Loucy (cell line): ENCODE data around the gene ZNF639.

Source experiments
- H2AFZ ChIP-seq: fragments of 200-600 bp; sonication (generic); 2 replicates; pipeline ENCODE4 v1.6.0; 2016; ENCODE audit warnings: antibody characterized with exemption, mild to moderate bottlenecking, low read length, moderate library complexity
- H3F3A ChIP-seq: fragments of 200-600 bp; 2 replicates; pipeline ENCODE4 v1.6.0; 2016; ENCODE audit warnings: antibody characterized with exemption, low read depth, mild to moderate bottlenecking
- H3K27me3 ChIP-seq: fragments of 200-600 bp; sonication (generic); 2 replicates; pipeline ENCODE4 v1.6.1; 2014; ENCODE audit warnings: low read length, mild to moderate bottlenecking; ENCODE audit not compliant: insufficient read depth, poor library complexity, severe bottlenecking
- H3K36me3 ChIP-seq: fragments of 200-600 bp; sonication (generic); 2 replicates; pipeline ENCODE4 v1.6.1; 2016; ENCODE audit warnings: low read length; ENCODE audit not compliant: insufficient read depth
- H3K4me1 ChIP-seq: fragments of 200-600 bp; sonication (generic); 2 replicates; pipeline ENCODE4 v1.5.1; 2014; ENCODE audit warnings: low read length, mild to moderate bottlenecking; ENCODE audit not compliant: insufficient read depth, poor library complexity, severe bottlenecking
- H3K4me2 ChIP-seq: fragments of 200-600 bp; sonication (generic); 2 replicates; pipeline ENCODE4 v1.6.0; 2014; ENCODE audit warnings: antibody characterized with exemption, low read length, low read depth, mild to moderate bottlenecking; ENCODE audit not compliant: poor library complexity, severe bottlenecking
- H3K4me3 ChIP-seq: fragments of 200-600 bp; sonication (generic); 2 replicates; pipeline ENCODE4 v1.5.1; 2014; ENCODE audit warnings: low read length, mild to moderate bottlenecking, mixed read lengths; ENCODE audit not compliant: poor library complexity, severe bottlenecking
- H3K79me2 ChIP-seq: fragments of 200-600 bp; sonication (generic); 2 replicates; pipeline ENCODE4 v1.6.1; 2014; ENCODE audit warnings: low read length; ENCODE audit not compliant: insufficient read depth
- H3K9ac ChIP-seq: fragments of 200-600 bp; sonication (generic); 2 replicates; pipeline ENCODE4 v1.6.0; 2014; ENCODE audit warnings: mild to moderate bottlenecking, low read depth, low read length, moderate library complexity; ENCODE audit not compliant: poor library complexity, severe bottlenecking
- H3K9me2 ChIP-seq: fragments of 200-600 bp; sonication (generic); replicated peaks from 2 replicates; pipeline ENCODE4 v1.6.1; 2016; ENCODE audit warnings: low read depth, low read length, mixed read lengths
- H3K9me3 ChIP-seq: fragments of 200-600 bp; sonication (generic); 2 replicates; pipeline ENCODE4 v1.6.1; 2014; ENCODE audit warnings: mild to moderate bottlenecking, antibody characterized with exemption, low read length, low read depth; ENCODE audit not compliant: insufficient read depth
- H4K20me1 ChIP-seq: fragments of 200-600 bp; sonication (generic); 2 replicates; pipeline ENCODE4 v1.6.0; 2014; ENCODE audit warnings: antibody characterized with exemption, low read length, mild to moderate bottlenecking; ENCODE audit not compliant: insufficient read depth, poor library complexity, severe bottlenecking
- CTCF ChIP-seq: fragments of 200-600 bp; sonication (generic); conservative IDR thresholded peaks from 2 replicates; pipeline ENCODE4 v1.5.1; 2014; ENCODE audit warnings: mild to moderate bottlenecking, antibody characterized with exemption, low read length
- EZH2phosphoT487 ChIP-seq: fragments of 200-600 bp; IDR thresholded peaks from 2 replicates; pipeline ENCODE4 v1.6.1; 2018; ENCODE audit warnings: antibody characterized with exemption, mild to moderate bottlenecking, moderate library complexity, borderline replicate concordance

Gene ZNF639

GRCh38 chr3:179373938-179374337 is 51.1 kb downstream of the ZNF639 start:
- Histone ChIP-seq H3K36me3 (peaks cover 25% of the 10 kb centered on the region; the same call in 1 of the 2 replicates), H3K4me3 (no peak overlapping the region), H3K9me2 (no peaks in the 10 kb centered on the region), H3K9me3 (no peaks in the 10 kb centered on the region), H3K9ac (no peak overlapping the region), H2AFZ (no peak overlapping the region), H3K4me1 (no peaks in the 10 kb centered on the region), H4K20me1 (no peaks in the 10 kb centered on the region), H3K27me3 (no peaks in the 10 kb centered on the region), H3F3A (no peaks in the 10 kb centered on the region), H3K79me2 (no peaks in the 10 kb centered on the region), H3K4me2 (no peak overlapping the region)
- TF ChIP-seq EZH2phosphoT487, result no peak
- TF ChIP-seq CTCF, result no peak

GRCh38 chr3:179375091-179375999 is 52.5 kb downstream of the ZNF639 start:
- H3F3A ChIP-seq, result no peaks in the 10 kb centered on the region
- H3K36me3 ChIP-seq, result peaks cover 24% of the 10 kb centered on the region; the same call in 1 of the 2 replicates
- no peaks in the 10 kb centered on the region for H3K4me1 ChIP-seq
- no peak overlapping the region for H3K9ac ChIP-seq
- H3K79me2 ChIP-seq, result no peaks in the 10 kb centered on the region
- no peaks in the 10 kb centered on the region for H4K20me1 ChIP-seq
- TF ChIP-seq CTCF, result no peak
- TF ChIP-seq EZH2phosphoT487, result no peak
- H2AFZ ChIP-seq, result no peak overlapping the region
- H3K4me3 ChIP-seq, result no peak overlapping the region
- H3K4me2 ChIP-seq, result no peak overlapping the region
- no peaks in the 10 kb centered on the region for H3K9me2 ChIP-seq
- H3K9me3 ChIP-seq, result no peaks in the 10 kb centered on the region
- no peaks in the 10 kb centered on the region for H3K27me3 ChIP-seq

GRCh38 chr3:179376474-179376873 is 53.6 kb downstream of the ZNF639 start:
- no peaks in the 10 kb centered on the region for H3K9me3 ChIP-seq
- no peak overlapping the region for H3K4me3 ChIP-seq
- no peaks in the 10 kb centered on the region for H3K4me1 ChIP-seq
- no peaks in the 10 kb centered on the region for H3K9me2 ChIP-seq
- no peaks in the 10 kb centered on the region for H3K79me2 ChIP-seq
- H3K27me3 ChIP-seq, result no peaks in the 10 kb centered on the region
- H3K9ac ChIP-seq, result no peak overlapping the region
- H3K36me3 ChIP-seq, result peaks cover 31% of the 10 kb centered on the region; the same call in 1 of the 2 replicates
- no peak overlapping the region for H2AFZ ChIP-seq
- TF ChIP-seq EZH2phosphoT487 (no peak), CTCF (no peak)
- H3F3A ChIP-seq, result no peaks in the 10 kb centered on the region
- H3K4me2 ChIP-seq, result no peak overlapping the region
- no peaks in the 10 kb centered on the region for H4K20me1 ChIP-seq
